GM12875 (cell line): Measurements from ENCODE around the gene MCTP1.

ENCODE experiments used
- H3K4me3 ChIP-seq: one replicate; pipeline ENCODE4 v1.5.1; 2011; ENCODE audit warnings: low read depth, low read length, control low read depth
- CTCF ChIP-seq: IDR thresholded peaks from 2 replicates; pipeline ENCODE4 v1.5.1; 2011; ENCODE audit warnings: low read depth, mild to moderate bottlenecking, control low read depth, inconsistent platforms, low read length, moderate library complexity, borderline replicate concordance; ENCODE audit not compliant: insufficient read depth

The MCTP1 gene

DNA sequence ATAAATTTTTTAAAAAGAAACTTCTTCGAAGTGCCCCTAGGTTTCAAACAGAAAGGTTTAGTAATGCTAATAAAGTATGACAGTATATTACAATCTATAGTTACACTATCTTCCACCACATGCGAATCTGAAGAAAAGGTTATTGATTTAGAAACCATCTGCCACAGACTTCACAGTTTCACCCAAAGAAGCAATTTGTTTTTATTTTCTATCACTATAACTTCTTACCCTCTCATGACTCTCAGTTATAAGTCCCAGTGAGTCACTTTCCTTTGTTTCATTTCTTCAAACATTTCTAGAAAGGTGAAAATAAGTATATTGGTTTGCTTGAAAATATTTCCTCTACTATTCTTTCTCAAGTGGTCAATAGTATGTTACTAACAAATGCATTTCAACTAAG lies 93.6 kb downstream of the MCTP1 start:
- no peak for TF ChIP-seq CTCF
- no peak overlapping the region for H3K4me3 ChIP-seq

- no peak overlapping the region for H3K4me3 ChIP-seq
- TF ChIP-seq CTCF: no peak
Observed at GRCh38 chr5:95184924-95185323, 100.0 kb downstream of the MCTP1 start.

GRCh38 chr5:95181644-95182043 lies 103.2 kb downstream of the MCTP1 start:
- TF ChIP-seq CTCF: no peak
- H3K4me3 ChIP-seq: no peak overlapping the region

GRCh38 chr5:95178046-95178651 lies 106.7 kb downstream of the MCTP1 start:
- no peak overlapping the region for H3K4me3 ChIP-seq
- TF ChIP-seq CTCF: no peak

DNA sequence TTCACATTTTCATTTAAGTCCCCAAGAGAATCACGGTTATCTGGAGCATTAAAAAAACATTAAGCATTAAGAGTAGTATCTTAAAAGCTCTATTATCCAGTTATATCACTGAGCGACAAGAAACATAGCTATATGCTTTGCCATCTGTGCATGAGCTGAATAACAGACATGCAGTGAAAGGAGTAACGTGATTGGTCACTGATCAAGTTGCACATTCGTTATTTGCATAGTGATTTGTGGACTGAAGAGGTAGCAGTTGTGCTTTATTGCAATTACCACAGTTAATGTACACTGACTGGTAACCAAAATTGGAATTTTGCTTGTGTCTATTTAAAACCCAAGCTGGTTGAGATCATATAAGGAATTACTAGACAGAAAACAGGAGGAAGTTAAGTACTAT lies 107.4 kb downstream of the MCTP1 start:
- no peak overlapping the region for H3K4me3 ChIP-seq

GRCh38 chr5:95175106-95175505 lies 109.8 kb downstream of the MCTP1 start:
- TF ChIP-seq CTCF: no peak
- no peak overlapping the region for H3K4me3 ChIP-seq

More for the DNA sequence above, 107.4 kb downstream of the MCTP1 start:
- no peak for TF ChIP-seq CTCF

DNA sequence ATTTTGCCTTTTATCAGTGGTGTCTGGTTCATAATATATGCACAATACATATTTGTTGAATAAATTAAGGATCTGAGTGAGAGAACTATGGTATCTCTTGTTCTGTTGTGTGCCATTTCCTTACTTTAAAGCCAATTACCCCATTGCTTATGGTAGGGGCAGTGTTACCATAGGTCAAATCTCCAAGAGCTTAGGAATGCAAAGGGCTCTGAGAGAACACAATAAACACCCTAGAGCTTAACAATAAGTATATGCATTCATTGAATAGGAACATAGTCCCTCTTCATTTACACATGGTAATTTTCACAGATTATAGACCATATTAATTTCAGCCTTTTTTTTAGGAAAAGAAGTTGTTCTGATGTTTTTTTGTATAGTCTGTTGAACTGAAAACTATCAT lies 112.2 kb downstream of the MCTP1 start:
- TF ChIP-seq CTCF: no peak
- no peak overlapping the region for H3K4me3 ChIP-seq
